K562 (cell line): ENCODE measurements around the gene NR5A2. TPM values are rescaled to one million over a fixed set of nuclear protein-coding genes. Genes with fewer than 3 reads are reported as not detected.

Source experiments
- ATAC-seq: fragments of 200-7000 bp; cut with Tn5 transposase; 3 replicates; pipeline ENCODE4 v1.9.1; 2020; ENCODE audit warnings: moderate library complexity
- BruUV-seq: library from RNA; stranded (reverse); fragments of 400-500 nt; replicated peaks from 2 replicates; lab custom pipeline; 2021; lab: Mats Ljungman, UMichigan
- CTCF ChIA-PET: fragments of 300-600 bp; formaldehyde crosslinking; extraction: SDS; loops from one replicate; lab custom pipeline; 2021; ENCODE audit warnings: low intra/inter-chr PET ratio; lab: Yijun Ruan, JAX
- POLR2A ChIA-PET: fragments of 300-600, 350-650 bp; sonication (Branson Sonifier 250); formaldehyde crosslinking; extraction: SDS; loops from one replicate; lab custom pipeline; 2021; ENCODE audit warnings: antibody characterized with exemption, inconsistent platforms; lab: Yijun Ruan, JAX
- DNase-seq, 4 experiments: peaks; one replicate each; pipeline versions ENCODE4 v3.0.0 to v3.0.0-alpha.2; 2011 to 2018; ENCODE audit warnings: low spot score in 3 of 4, mixed read lengths in 3 of 4; ENCODE audit errors: extremely low read depth in 1 of 4
- FAIRE-seq: peaks from 2 replicates; lab custom pipeline; 2011; peaks lifted over from hg19 to GRCh38; lab: Jason Lieb, UNC
- H2AFZ ChIP-seq: 2 replicates; pipeline ENCODE4 v1.6.0; 2011; ENCODE audit warnings: low read depth, low read length, control low read depth, inconsistent platforms
- H3K27ac ChIP-seq: fragments of 200-600 bp; 3 replicates; pipeline ENCODE4 v1.8.0; 2011; ENCODE audit warnings: low read depth, mild to moderate bottlenecking, control low read depth, inconsistent platforms, low read length, moderate library complexity, mixed read lengths; ENCODE audit errors: extremely low read depth
- H3K27me3 ChIP-seq, 2 experiments: fragments of 300-600 bp in 1 of 2; 2 replicates in 1 of 2; 3 replicates in 1 of 2; pipeline versions ENCODE4 v1.6.0 to v1.8.0; 2011; ENCODE audit warnings: inconsistent platforms in 2 of 2, low read length in 2 of 2, mild to moderate bottlenecking in 1 of 2, mixed read lengths in 1 of 2, moderate library complexity in 1 of 2; ENCODE audit not compliant: control insufficient read depth in 2 of 2, insufficient read depth in 2 of 2
- H3K36me3 ChIP-seq: fragments of 300-600 bp; 3 replicates; pipeline ENCODE4 v1.8.0; 2011; ENCODE audit warnings: mild to moderate bottlenecking, low read length, inconsistent platforms; ENCODE audit not compliant: control insufficient read depth, insufficient read depth
- H3K4me1 ChIP-seq, 2 experiments: fragments of 200-600 bp in 1 of 2; replicated peaks in 1 of 2; 2 replicates in 1 of 2; 3 replicates in 1 of 2; pipeline versions ENCODE4 v1.5.1 to v1.8.0; 2011; ENCODE audit warnings: inconsistent platforms in 2 of 2, low read length in 2 of 2, mild to moderate bottlenecking in 1 of 2, mixed read lengths in 1 of 2, moderate library complexity in 1 of 2; ENCODE audit not compliant: control insufficient read depth in 2 of 2, insufficient read depth in 2 of 2
- H3K4me2 ChIP-seq: 2 replicates; pipeline ENCODE4 v1.6.1; 2011; ENCODE audit warnings: low read length, control low read depth, inconsistent platforms, mixed read lengths; ENCODE audit not compliant: insufficient read depth
- H3K4me3 ChIP-seq: fragments of 200-600 bp; sonication (generic), shearing (Covaris generic); 2 replicates; pipeline ENCODE4 v1.5.1; 2016; ENCODE audit warnings: control low read depth, inconsistent platforms
- H3K79me2 ChIP-seq: fragments of 200-600 bp; 3 replicates; pipeline ENCODE4 v1.8.0; 2011; ENCODE audit warnings: low read length, inconsistent platforms; ENCODE audit not compliant: control insufficient read depth, insufficient read depth
- H3K9ac ChIP-seq, 2 experiments: 2 replicates each; pipeline versions ENCODE4 v1.6.0 to v1.6.1; 2011; ENCODE audit warnings: low read depth in 2 of 2, low read length in 2 of 2, control low read depth in 1 of 2, inconsistent platforms in 1 of 2, mild to moderate bottlenecking in 1 of 2, mixed read lengths in 1 of 2; ENCODE audit not compliant: insufficient read depth in 1 of 2
- H3K9me1 ChIP-seq: one replicate; pipeline ENCODE4 v1.6.0; 2011; ENCODE audit warnings: inconsistent platforms, mild to moderate bottlenecking, low read length, moderate library complexity; ENCODE audit not compliant: control insufficient read depth, insufficient read depth
- H3K9me3 ChIP-seq: replicated peaks from 2 replicates; pipeline ENCODE4 v1.5.1; 2011; ENCODE audit warnings: low read depth, low read length, inconsistent platforms; ENCODE audit not compliant: control insufficient read depth, insufficient read depth
- H4K20me1 ChIP-seq: replicated peaks from 2 replicates; pipeline ENCODE4 v1.6.1; 2011; ENCODE audit warnings: low read length, inconsistent platforms, mixed read lengths; ENCODE audit not compliant: control insufficient read depth, insufficient read depth
- FUS ChIP-seq: fragments of 200-400 bp; formaldehyde crosslinking; optimal IDR thresholded peaks from 2 replicates; pipeline ENCODE3; 2017; ENCODE audit warnings: low read depth, low read length
- HDAC3 ChIP-seq: fragments of 450-650 bp; IDR thresholded peaks from 2 replicates; pipeline ENCODE4 v1.6.1; 2018; ENCODE audit warnings: borderline replicate concordance, mild to moderate bottlenecking, moderate library complexity; ENCODE audit not compliant: partially characterized antibody
- HIVEP1 ChIP-seq: fragments of 250-450 bp; sonication (Bioruptor Pico); IDR thresholded peaks from 2 replicates; pipeline ENCODE4 v1.4.0; 2020; ENCODE audit warnings: mild to moderate bottlenecking
- HNRNPUL1 ChIP-seq: fragments of 200-400 bp; formaldehyde crosslinking; IDR thresholded peaks from 2 replicates; pipeline ENCODE4 v1.6.1; 2017; ENCODE audit warnings: low read length
- NR4A1 ChIP-seq, 2 experiments: fragments of 250-450 bp in 1 of 2; fragments of 450-650 bp in 1 of 2; sonication (Bioruptor Pico) in 1 of 2; IDR thresholded peaks; 2 replicates each; pipeline versions ENCODE4 v1.4.0 to v1.6.1; 2016 to 2020; ENCODE audit warnings: mild to moderate bottlenecking in 2 of 2, missing compliant biosample characterization in 1 of 2, missing genetic modification characterization in 1 of 2, moderate library complexity in 1 of 2
- PHF8 ChIP-seq: fragments of 200-600 bp; sonication (generic); IDR thresholded peaks from 2 replicates; pipeline ENCODE4 v1.6.1; 2012; ENCODE audit warnings: mixed run types, mild to moderate bottlenecking, inconsistent platforms, low read length, moderate library complexity, borderline replicate concordance
- THAP12 ChIP-seq: fragments of 250-450 bp; sonication (Bioruptor Pico); IDR thresholded peaks from 2 replicates; pipeline ENCODE4 v1.9.0; 2021; ENCODE audit warnings: mild to moderate bottlenecking, inconsistent platforms
- U2AF2 ChIP-seq: fragments of 200-400 bp; formaldehyde crosslinking; optimal IDR thresholded peaks from 2 replicates; pipeline ENCODE3; 2017; ENCODE audit warnings: low read depth, mild to moderate bottlenecking, low read length
- XRCC3 ChIP-seq: fragments of 450-650 bp; IDR thresholded peaks from 2 replicates; pipeline ENCODE4 v1.6.1; 2017; ENCODE audit warnings: mild to moderate bottlenecking, moderate library complexity
- ZNF445 ChIP-seq: fragments of 250-450 bp; sonication (Bioruptor Pico); IDR thresholded peaks from 2 replicates; pipeline ENCODE4 v1.4.0; 2020; ENCODE audit warnings: low read depth, mild to moderate bottlenecking, moderate library complexity
- WGBS: fragments of 100-300 bp; shearing (Covaris generic); methylation state at CpG from one replicate; pipeline ENCODE4 v1.1.6; 2016; ENCODE audit warnings: low coverage, mixed read lengths; ENCODE audit not compliant: insufficient coverage; ENCODE audit errors: missing lambda C conversion rate; 5-methylcytosine and 5-hydroxymethylcytosine counted together
- in situ Hi-C: fragments of 300-500 bp; cut with MboI; formaldehyde crosslinking; loops from 4 replicates; pipeline ENCODE4 v1.15.0; 2018; ENCODE audit warnings: inconsistent platforms, mixed read lengths
- intact Hi-C: fragments of 100-400 bp; cut with micrococcal nuclease; formaldehyde crosslinking; loops from 2 replicates; pipeline ENCODE4 v1.14.2; 2022
- polyA plus RNA-seq, 8 experiments: library from polyadenylated mRNA; depleted of rRNA in 4 of 8; stranded (reverse) in 5 of 8; unstranded in 3 of 8; fragments of >200 nt; fragmentation: Nextera tagmentation in 2 of 8; fragmentation: Illumina TruSeq in 1 of 8; extraction: Ambion mirVana in 2 of 8; extraction: Trizol in 1 of 8; gene quantifications; 2 replicates each; pipeline versions ENCODE4 v1.2.1 to v1.2.3, GENCODE V29; 2011 to 2014; ENCODE audit warnings: inconsistent platforms in 1 of 8, missing spikeins in 1 of 8
- total RNA-seq, 7 experiments: library from RNA; depleted of rRNA in 6 of 7; stranded (reverse); fragments of >200 nt in 6 of 7; fragmentation: Illumina TruSeq in 2 of 7; extraction: Trizol in 2 of 7; gene quantifications; 2 replicates each; pipeline versions ENCODE4 v1.2.1 to v1.2.3, GENCODE V29; 2011 to 2021; ENCODE audit warnings: low replicate concordance in 1 of 7
- TF ChIP-seq, protein P1 (sequence below), 3 experiments: fragments of 200-800 bp in 1 of 3; sonication (Bioruptor generic) in 1 of 3; sonication (generic) in 1 of 3; formaldehyde crosslinking in 1 of 3; IDR thresholded peaks; 2 replicates each; pipeline versions ENCODE4 v1.6.1 to v1.8.0; 2016 to 2022; ENCODE audit warnings: mild to moderate bottlenecking in 2 of 3, missing compliant biosample characterization in 2 of 3, missing genetic modification characterization in 2 of 3, missing genetic modification reagents in 1 of 3
- TF ChIP-seq, protein P2 (sequence below), 3 experiments: IDR thresholded peaks in 2 of 3; conservative IDR thresholded peaks in 1 of 3; 2 replicates each; pipeline ENCODE4 v1.5.1; 2011 to 2012; ENCODE audit warnings: low read length in 3 of 3, mild to moderate bottlenecking in 3 of 3, control low read depth in 2 of 3, improper control_type of control experiment in 1 of 3, inconsistent platforms in 1 of 3, low read depth in 1 of 3, mixed read lengths in 1 of 3, moderate library complexity in 1 of 3; ENCODE audit not compliant: insufficient read depth in 2 of 3
- TF ChIP-seq, protein P3 (sequence below): fragments of 250-450 bp; sonication (Bioruptor Pico); IDR thresholded peaks from 2 replicates; pipeline ENCODE4 v1.5.0; 2020; ENCODE audit warnings: mild to moderate bottlenecking

The NR5A2 gene
- total and polyA plus RNA-seq, 9 of the 15 experiments (the other 6 are each of a cell fraction or from before 2014, with no cell fraction given), result 0.13 to 0.40 (median 0.29) TPM

DNA sequence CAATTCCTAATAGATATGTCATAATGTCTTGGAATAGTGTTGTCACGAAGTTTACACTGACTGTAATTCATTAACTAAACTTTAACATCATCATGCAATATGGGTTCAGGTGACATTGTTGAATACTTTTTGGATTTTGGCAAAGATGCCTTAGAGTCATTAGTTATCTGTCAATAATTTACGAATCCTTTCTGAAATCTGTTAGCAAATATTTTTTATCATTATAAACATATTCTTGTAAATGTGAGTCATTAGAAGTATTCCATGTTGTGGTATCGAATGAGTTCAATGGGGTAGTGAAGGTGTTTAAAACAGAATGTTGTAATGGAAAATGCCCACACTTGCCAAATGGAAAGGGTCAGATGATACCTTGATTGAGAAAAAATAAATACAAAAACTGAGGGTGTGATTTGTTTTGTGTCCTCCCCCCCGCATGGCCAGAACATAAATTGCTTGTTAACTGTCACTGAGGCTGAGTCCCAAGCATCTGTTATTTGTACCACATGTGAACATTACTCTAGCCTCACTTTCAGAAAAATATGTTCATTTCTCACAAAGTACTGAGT is 5.2 kb upstream of the NR5A2 start:
- H3K79me2 ChIP-seq, result no peaks in the 10 kb centered on the region
- no peaks in the 10 kb centered on the region for H3K36me3 ChIP-seq
- no TSS peak for BruUV-seq
- H3K4me1 ChIP-seq, result no peaks in the 10 kb centered on the region
- FAIRE-seq (no peak), ATAC-seq (no peak), DNase-seq (no peak)
- POLR2A ChIA-PET, result no interaction called here
- no peak overlapping the region for H3K4me2 ChIP-seq
- no peaks in the 10 kb centered on the region for H4K20me1 ChIP-seq
- H3K9me1 ChIP-seq, result no peaks in the 10 kb centered on the region
- no peak overlapping the region for H3K9ac ChIP-seq
- CTCF ChIA-PET, result no interaction called here
- intact Hi-C loops (no loop called here), in situ Hi-C loops (no loop called here)
- no peak overlapping the region for H3K4me3 ChIP-seq
- WGBS, result 1% methylated on average over 4 of the region's 4 CpGs
- no peak overlapping the region for H3K27ac ChIP-seq
- no peak overlapping the region for H2AFZ ChIP-seq
- H3K9me3 ChIP-seq, result no peaks in the 10 kb centered on the region
- H3K27me3 ChIP-seq, result no peaks in the 10 kb centered on the region; a peak in 1 of 5 replicates
- TF ChIP-seq HIVEP1 (CRISPR knock-in tag) (no peak), ZNF445 (CRISPR knock-in tag) (no peak), XRCC3 (no peak), THAP12 (CRISPR knock-in tag) (no peak), HDAC3 (no peak), NR4A1 (CRISPR knock-in tag; IDR thresholded peaks at IDR 0.05) (no peak), NR4A1 (tag; IDR thresholded peaks at IDR 0.05) (no peak), HNRNPUL1 (no peak), PHF8 (no peak), FUS (no peak), U2AF2 (no peak)
- TF ChIP-seq, protein P1, sequence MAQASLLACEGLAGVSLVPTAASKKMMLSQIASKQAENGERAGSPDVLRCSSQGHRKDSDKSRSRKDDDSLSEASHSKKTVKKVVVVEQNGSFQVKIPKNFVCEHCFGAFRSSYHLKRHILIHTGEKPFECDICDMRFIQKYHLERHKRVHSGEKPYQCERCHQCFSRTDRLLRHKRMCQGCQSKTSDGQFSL (CRISPR knock-in tag; IDR thresholded peaks at IDR 0.05), result no peak
- TF ChIP-seq, protein P1 (tag; IDR thresholded peaks at IDR 0.05), result no peak
- TF ChIP-seq, protein P2, sequence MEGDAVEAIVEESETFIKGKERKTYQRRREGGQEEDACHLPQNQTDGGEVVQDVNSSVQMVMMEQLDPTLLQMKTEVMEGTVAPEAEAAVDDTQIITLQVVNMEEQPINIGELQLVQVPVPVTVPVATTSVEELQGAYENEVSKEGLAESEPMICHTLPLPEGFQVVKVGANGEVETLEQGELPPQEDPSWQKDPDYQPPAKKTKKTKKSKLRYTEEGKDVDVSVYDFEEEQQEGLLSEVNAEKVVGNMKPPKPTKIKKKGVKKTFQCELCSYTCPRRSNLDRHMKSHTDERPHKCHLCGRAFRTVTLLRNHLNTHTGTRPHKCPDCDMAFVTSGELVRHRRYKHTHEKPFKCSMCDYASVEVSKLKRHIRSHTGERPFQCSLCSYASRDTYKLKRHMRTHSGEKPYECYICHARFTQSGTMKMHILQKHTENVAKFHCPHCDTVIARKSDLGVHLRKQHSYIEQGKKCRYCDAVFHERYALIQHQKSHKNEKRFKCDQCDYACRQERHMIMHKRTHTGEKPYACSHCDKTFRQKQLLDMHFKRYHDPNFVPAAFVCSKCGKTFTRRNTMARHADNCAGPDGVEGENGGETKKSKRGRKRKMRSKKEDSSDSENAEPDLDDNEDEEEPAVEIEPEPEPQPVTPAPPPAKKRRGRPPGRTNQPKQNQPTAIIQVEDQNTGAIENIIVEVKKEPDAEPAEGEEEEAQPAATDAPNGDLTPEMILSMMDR (IDR thresholded peaks at IDR 0.05 in 2 of 3, conservative IDR thresholded peaks at IDR 0.05 in 1 of 3; ENCODE audit: insufficient read depth in 2 of 3, low read depth in 1 of 3, low read length in 3 of 3), result no peak
- TF ChIP-seq, protein P3, sequence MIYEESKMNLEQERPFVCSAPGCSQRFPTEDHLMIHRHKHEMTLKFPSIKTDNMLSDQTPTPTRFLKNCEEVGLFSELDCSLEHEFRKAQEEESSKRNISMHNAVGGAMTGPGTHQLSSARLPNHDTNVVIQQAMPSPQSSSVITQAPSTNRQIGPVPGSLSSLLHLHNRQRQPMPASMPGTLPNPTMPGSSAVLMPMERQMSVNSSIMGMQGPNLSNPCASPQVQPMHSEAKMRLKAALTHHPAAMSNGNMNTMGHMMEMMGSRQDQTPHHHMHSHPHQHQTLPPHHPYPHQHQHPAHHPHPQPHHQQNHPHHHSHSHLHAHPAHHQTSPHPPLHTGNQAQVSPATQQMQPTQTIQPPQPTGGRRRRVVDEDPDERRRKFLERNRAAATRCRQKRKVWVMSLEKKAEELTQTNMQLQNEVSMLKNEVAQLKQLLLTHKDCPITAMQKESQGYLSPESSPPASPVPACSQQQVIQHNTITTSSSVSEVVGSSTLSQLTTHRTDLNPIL (CRISPR knock-in tag), result no peak
